ENCODE measurements around the gene VSIG4. TPM values are rescaled to one million over a fixed set of nuclear protein-coding genes. Genes with fewer than 3 reads are reported as not detected.

VSIG4 gene
- total RNA-seq, 1 experiment from 2014 or later, result 0.10 TPM

GRCh38 chrX:66023385-66024091 lies 16.3 kb downstream of the VSIG4 start:
- CTCF ChIA-PET, result interaction anchor here (0.6 kb wide), 1 partner anchor 236 kb away, joined by 5 read pairs; no protein-coding TSS in a partner anchor
- in situ Hi-C loops (cut with HindIII; ENCODE audit: low pct_unique_long_range_greater_than_20kb, low sequenced_read_pairs) (no loop called here), intact Hi-C loops (cut with micrococcal nuclease; ENCODE audit: unreplicated experiment) (no loop called here)
- Histone ChIP-seq H3K9me3 (ENCODE audit: control insufficient read depth, insufficient read depth, low read depth, low read length) (no peaks in the 10 kb centered on the region), H3K27me3 (ENCODE audit: control insufficient read depth, insufficient read depth, low read length) (no peaks in the 10 kb centered on the region), H3K4me1 (ENCODE audit: control insufficient read depth, insufficient read depth, low read length) (no peaks in the 10 kb centered on the region), H3K27ac (ENCODE audit: low read length) (no peak overlapping the region), H3K4me3 (ENCODE audit: low read depth in 2 of 2, low read length in 2 of 2) (no peak overlapping the region), H3K36me3 (ENCODE audit: control insufficient read depth, insufficient read depth, low read length) (no peaks in the 10 kb centered on the region)
- no TSS peak for BruUV-seq (replicated peaks)
- no peak for TF ChIP-seq TCF7L2 (IDR thresholded peaks at IDR 0.05; ENCODE audit: low read depth, low read length)
- no peak for TF ChIP-seq CTCF (IDR thresholded peaks at IDR 0.05)
- TF ChIP-seq POLR2AphosphoS5 (IDR thresholded peaks at IDR 0.05; ENCODE audit: low read depth, low read length), result no peak
- TF ChIP-seq REST (IDR thresholded peaks at IDR 0.05; ENCODE audit: insufficient read depth in 1 of 2, low read depth in 2 of 2, low read length in 1 of 2), result no peak
- no peak for TF ChIP-seq SIN3A (IDR thresholded peaks at IDR 0.05; ENCODE audit: borderline replicate concordance, insufficient read depth, low read depth, low read length)
- POLR2A ChIA-PET, result no interaction called here
- DNase-seq (ENCODE audit: low read depth, low spot score) (no peak), ATAC-seq (no peak)

GRCh38 chrX:66022632-66023384 lies 17.1 kb downstream of the VSIG4 start:
- ChIA-PET POLR2A (no interaction called here), CTCF (no interaction called here)
- TF ChIP-seq REST (IDR thresholded peaks at IDR 0.05; ENCODE audit: insufficient read depth in 1 of 2, low read depth in 2 of 2, low read length in 1 of 2) (no peak), POLR2AphosphoS5 (IDR thresholded peaks at IDR 0.05; ENCODE audit: low read depth, low read length) (no peak), TCF7L2 (IDR thresholded peaks at IDR 0.05; ENCODE audit: low read depth, low read length) (no peak), CTCF (IDR thresholded peaks at IDR 0.05) (no peak), SIN3A (IDR thresholded peaks at IDR 0.05; ENCODE audit: borderline replicate concordance, insufficient read depth, low read depth, low read length) (no peak)
- H3K9me3 ChIP-seq (ENCODE audit: control insufficient read depth, insufficient read depth, low read depth, low read length), result no peaks in the 10 kb centered on the region
- DNase-seq (ENCODE audit: low read depth, low spot score) (no peak), ATAC-seq (no peak)
- intact Hi-C loops (cut with micrococcal nuclease; ENCODE audit: unreplicated experiment), result no loop called here
- no peaks in the 10 kb centered on the region for H3K4me1 ChIP-seq (ENCODE audit: control insufficient read depth, insufficient read depth, low read length)
- no TSS peak for BruUV-seq (replicated peaks)
- no peak overlapping the region for H3K27ac ChIP-seq (ENCODE audit: low read length)
- H3K36me3 ChIP-seq (ENCODE audit: control insufficient read depth, insufficient read depth, low read length), result no peaks in the 10 kb centered on the region
- H3K27me3 ChIP-seq (ENCODE audit: control insufficient read depth, insufficient read depth, low read length), result no peaks in the 10 kb centered on the region
- H3K4me3 ChIP-seq (ENCODE audit: low read depth in 2 of 2, low read length in 2 of 2), result no peak overlapping the region
- in situ Hi-C loops (cut with HindIII; ENCODE audit: low pct_unique_long_range_greater_than_20kb, low sequenced_read_pairs), result no loop called here

All from Panc1 (cell line).